Neutrophil (primary cell): ENCODE measurements around the gene CAPN11.

Source experiments
- H3K27ac ChIP-seq: fragments of 200-600 bp; sonication (generic); 2 replicates; pipeline ENCODE4 v1.5.1; 2016; ENCODE audit warnings: mild to moderate bottlenecking, moderate library complexity
- H3K27me3 ChIP-seq: fragments of 200-600 bp; sonication (generic); 2 replicates; pipeline ENCODE4 v1.6.0; 2016; ENCODE audit warnings: mild to moderate bottlenecking
- H3K36me3 ChIP-seq: fragments of 200-600 bp; sonication (generic); 2 replicates; pipeline ENCODE4 v1.5.1; 2017
- H3K4me1 ChIP-seq, 2 experiments: fragments of 200-600 bp in 1 of 2; sonication (generic) in 1 of 2; 1 replicate in 1 of 2; 2 replicates in 1 of 2; pipeline versions ENCODE4 v1.5.1 to v1.6.1; 2013 to 2016; ENCODE audit warnings: low read depth in 1 of 2, low read length in 1 of 2, mild to moderate bottlenecking in 1 of 2, moderate library complexity in 1 of 2; ENCODE audit not compliant: control insufficient read depth in 1 of 2, insufficient read depth in 1 of 2
- H3K4me3 ChIP-seq, 2 experiments: fragments of 200-600 bp in 1 of 2; sonication (generic) in 1 of 2; 1 replicate in 1 of 2; 2 replicates in 1 of 2; pipeline ENCODE4 v1.5.1; 2013 to 2016; ENCODE audit warnings: low read depth in 1 of 2, low read length in 1 of 2, mild to moderate bottlenecking in 1 of 2, moderate library complexity in 1 of 2
- H3K9me3 ChIP-seq: fragments of 200-600 bp; sonication (generic); 2 replicates; pipeline ENCODE4 v1.5.1; 2016
- CTCF ChIP-seq: fragments of 200-600 bp; sonication (generic); IDR thresholded peaks from 2 replicates; pipeline ENCODE4 v1.5.1; 2016; ENCODE audit warnings: antibody characterized with exemption

Gene CAPN11

GRCh38 chr6:44225579-44226325, 67.1 kb downstream of the CAPN11 start:
- Histone ChIP-seq H3K27me3 (peaks cover 12% of the 10 kb centered on the region), H3K4me1 (peaks cover 59 to 64% of the 10 kb centered on the region in 2 experiments), H3K27ac (peak overlapping the region; percentile 76), H3K4me3 (peak overlapping the region in 1 of 2 experiments; percentile 0), H3K36me3 (no peaks in the 10 kb centered on the region), H3K9me3 (no peaks in the 10 kb centered on the region)
- TF ChIP-seq CTCF = no peak

GRCh38 chr6:44226368-44227147, 67.9 kb downstream of the CAPN11 start:
- H3K36me3 ChIP-seq = no peaks in the 10 kb centered on the region
- H3K4me1 ChIP-seq = peaks cover 58 to 63% of the 10 kb centered on the region in 2 experiments
- peaks cover 12% of the 10 kb centered on the region for H3K27me3 ChIP-seq
- peak overlapping the region in 1 of 2 experiments; percentile 0 for H3K4me3 ChIP-seq
- TF ChIP-seq CTCF = no peak
- peak overlapping the region; percentile 76 for H3K27ac ChIP-seq
- H3K9me3 ChIP-seq = no peaks in the 10 kb centered on the region

- no peak for TF ChIP-seq CTCF
- H3K9me3 ChIP-seq = no peaks in the 10 kb centered on the region
- H3K4me1 ChIP-seq = peaks cover 58 to 64% of the 10 kb centered on the region in 2 experiments
- no peak overlapping the region for H3K27ac ChIP-seq
- H3K36me3 ChIP-seq = no peaks in the 10 kb centered on the region
- H3K4me3 ChIP-seq = no peak overlapping the region
- peaks cover 12% of the 10 kb centered on the region for H3K27me3 ChIP-seq
Measured at GRCh38 chr6:44227148-44227793, 68.7 kb downstream of the CAPN11 start.

- no peaks in the 10 kb centered on the region for H3K36me3 ChIP-seq
- H3K27me3 ChIP-seq = peaks cover 8% of the 10 kb centered on the region
- no peak overlapping the region for H3K27ac ChIP-seq
- no peak overlapping the region for H3K4me3 ChIP-seq
- peaks cover 56 to 62% of the 10 kb centered on the region in 2 experiments for H3K4me1 ChIP-seq
- no peaks in the 10 kb centered on the region for H3K9me3 ChIP-seq
- TF ChIP-seq CTCF = no peak
Measured at GRCh38 chr6:44228031-44228430, 69.4 kb downstream of the CAPN11 start.

GRCh38 chr6:44228433-44228832, 69.8 kb downstream of the CAPN11 start:
- no peak overlapping the region for H3K27ac ChIP-seq
- no peaks in the 10 kb centered on the region for H3K36me3 ChIP-seq
- peaks cover 4% of the 10 kb centered on the region for H3K27me3 ChIP-seq
- H3K4me1 ChIP-seq = peaks cover 58 to 62% of the 10 kb centered on the region in 2 experiments
- H3K9me3 ChIP-seq = no peaks in the 10 kb centered on the region
- H3K4me3 ChIP-seq = no peak overlapping the region
- TF ChIP-seq CTCF = no peak
